Spleen (tissue), 11 donors: ENCODE measurements around the gene NIPAL3. TPM values are rescaled to one million over a fixed set of nuclear protein-coding genes. Genes with fewer than 3 reads are reported as not detected.

Experiments used
- DNase-seq: peaks from one replicate; pipeline ENCODE4 v3.0.0-alpha.2; 2020
- H3K27ac ChIP-seq, 8 donors: fragments of 200-600 bp; sonication (generic) in 7 of 8; 1 replicate in 4 of 8; 2 replicates in 4 of 8; pipeline versions ENCODE4 v1.5.0 to v1.8.0; 2016 to 2021; ENCODE audit warnings: inconsistent platforms in 4 of 8, mild to moderate bottlenecking in 4 of 8, moderate library complexity in 1 of 8
- H3K27me3 ChIP-seq, 7 donors: fragments of 200-600 bp; sonication (generic) in 6 of 7; replicated peaks in 1 of 7; 1 replicate in 4 of 7; 2 replicates in 3 of 7; pipeline versions ENCODE4 v1.5.0 to v1.8.0; 2016 to 2021; ENCODE audit warnings: inconsistent platforms in 3 of 7, mild to moderate bottlenecking in 1 of 7
- H3K36me3 ChIP-seq, 6 donors: fragments of 200-600 bp; sonication (generic) in 5 of 6; 1 replicate in 4 of 6; 2 replicates in 2 of 6; pipeline versions ENCODE4 v1.5.0 to v1.8.0; 2016 to 2021; ENCODE audit warnings: inconsistent platforms in 2 of 6
- H3K4me1 ChIP-seq, 6 donors: fragments of 200-600 bp; sonication (generic) in 5 of 6; 1 replicate in 3 of 6; 2 replicates in 3 of 6; pipeline versions ENCODE4 v1.5.0 to v1.8.0; 2016 to 2021; ENCODE audit warnings: inconsistent platforms in 3 of 6
- H3K4me3 ChIP-seq, 8 donors: fragments of 200-600 bp; sonication (generic) in 7 of 8; 1 replicate in 4 of 8; 2 replicates in 4 of 8; pipeline versions ENCODE4 v1.5.0 to v1.8.0; 2016 to 2021; ENCODE audit warnings: inconsistent platforms in 4 of 8, mild to moderate bottlenecking in 4 of 8, moderate library complexity in 2 of 8
- H3K9me3 ChIP-seq, 8 donors: fragments of 200-600 bp; sonication (generic) in 7 of 8; 1 replicate in 4 of 8; 2 replicates in 4 of 8; pipeline versions ENCODE4 v1.5.0 to v1.8.0; 2016 to 2021; ENCODE audit warnings: inconsistent platforms in 4 of 8
- CTCF ChIP-seq, 11 experiments: fragments of 200-600 bp in 7 of 11; fragments of 450-650 bp in 4 of 11; sonication (generic) in 4 of 11; IDR thresholded peaks in 8 of 11; conservative IDR thresholded peaks in 3 of 11; 1 replicate in 7 of 11; 2 replicates in 4 of 11; pipeline versions ENCODE4 v1.4.0 to v1.8.0; 2016 to 2021; ENCODE audit warnings: antibody characterized with exemption in 11 of 11, inconsistent platforms in 4 of 11, mild to moderate bottlenecking in 1 of 11
- POLR2A ChIP-seq, 3 donors: fragments of 450-650 bp; IDR thresholded peaks; one replicate each; pipeline ENCODE4 v1.5.1; 2017; ENCODE audit warnings: antibody characterized with exemption in 3 of 3, mild to moderate bottlenecking in 1 of 3
- POLR2AphosphoS5 ChIP-seq, 3 donors: sonication (generic); formaldehyde crosslinking; IDR thresholded peaks; one replicate each; pipeline ENCODE4 v1.5.1; 2017; ENCODE audit warnings: antibody characterized with exemption in 3 of 3
- WGBS, 5 donors: extraction: QIAGEN DNeasy Blood & Tissue Kit in 3 of 5; methylation state at CpG; one replicate each; pipeline versions ENCODE4 v1.1.5 to v1.1.7; 2013 to 2018; 5-methylcytosine and 5-hydroxymethylcytosine counted together
- intact Hi-C: fragments of 100-400 bp; cut with DNase I; formaldehyde crosslinking; loops from one replicate; pipeline ENCODE4 v1.15.0; 2023; ENCODE audit warnings: low total_unique reads
- polyA plus RNA-seq, 3 donors: library from polyadenylated mRNA; stranded (reverse); fragments of 200-250 nt; gene quantifications; one replicate each; pipeline ENCODE4 v1.2.1, GENCODE V29; 2013
- total RNA-seq, 7 donors: library from RNA; depleted of rRNA in 3 of 7; stranded (reverse); fragments of >200 nt in 3 of 7; fragmentation: NEBNext Ultra II Directional in 4 of 7; extraction: Animal tissue kit (Norgen Biotek cat#: 25700) in 4 of 7; gene quantifications; one replicate each; pipeline versions ENCODE4 v1.1.0 to v1.2.1, GENCODE V29; 2016 to 2021
- donor health status: healthy with polysubstance abuse.
- donor health status: DM: no; HTN: no; CAD: no; lungs with moderate emphysema.
- donor health status: DM: no; HTN: no; CAD: no.
- donor health status: Bipolar disorder and iron deficiency.
- donor health status: healthy.
- donor health status: DM: no; HTN: no; CAD: no.
- donor health status: DM: yes; HTN: yes; CAD: no.

NIPAL3 gene
- total and polyA plus RNA-seq, 10 donors, result 5.3 to 49.2 (median 24.7) TPM

- Histone ChIP-seq H3K9me3 (no peaks in the 10 kb centered on the region), H3K36me3 (no peaks in the 10 kb centered on the region), H3K27me3 (peaks cover 0 to 43% (median 0%) of the 10 kb centered on the region in 7 donors), H3K27ac (no peak overlapping the region), H3K4me1 (peaks cover 12 to 26% (median 22%) of the 10 kb centered on the region in 6 donors), H3K4me3 (no peak overlapping the region)
- DNase-seq, result no peak
- intact Hi-C loops, result no loop called here
- TF ChIP-seq POLR2A (IDR thresholded peaks at IDR 0.05) (no peak), CTCF (IDR thresholded peaks at IDR 0.05 in 8 of 11, conservative IDR thresholded peaks at IDR 0.05 in 3 of 11) (no peak), POLR2AphosphoS5 (IDR thresholded peaks at IDR 0.05) (no peak)
- 65 to 88% (median 71%) methylated on average over 12 of the region's 12 CpGs for WGBS, 5 donors
Measured at GRCh38 chr1:24498589-24498988, 83.0 kb downstream of the NIPAL3 start.

GRCh38 chr1:24500448-24501048 lies 84.9 kb downstream of the NIPAL3 start:
- H3K36me3 ChIP-seq, result no peaks in the 10 kb centered on the region
- peaks cover 12 to 46% (median 30%) of the 10 kb centered on the region in 6 donors for H3K4me1 ChIP-seq
- DNase-seq, result no peak
- TF ChIP-seq CTCF (IDR thresholded peaks at IDR 0.05 in 8 of 11, conservative IDR thresholded peaks at IDR 0.05 in 3 of 11) (no peak), POLR2A (IDR thresholded peaks at IDR 0.05) (no peak), POLR2AphosphoS5 (IDR thresholded peaks at IDR 0.05) (no peak)
- H3K9me3 ChIP-seq, result no peaks in the 10 kb centered on the region
- H3K27me3 ChIP-seq, result peaks cover 0 to 52% (median 0%) of the 10 kb centered on the region in 7 donors
- H3K27ac ChIP-seq, result peak overlapping the region in 4 of 8 donors; percentile 34 to 94 (median 90)
- intact Hi-C loops, result no loop called here
- 84 to 93% (median 89%) methylated on average over 5 of the region's 5 CpGs for WGBS, 5 donors
- no peak overlapping the region for H3K4me3 ChIP-seq

GRCh38 chr1:24501371-24502064 lies 85.9 kb downstream of the NIPAL3 start:
- 43 to 48% (median 47%) methylated on average over 16 of the region's 16 CpGs for WGBS, 5 donors
- Histone ChIP-seq H3K4me3 (peak overlapping the region; percentile 57 to 87 (median 64)), H3K27me3 (peaks cover 0 to 48% (median 0%) of the 10 kb centered on the region in 7 donors), H3K36me3 (no peaks in the 10 kb centered on the region), H3K9me3 (no peaks in the 10 kb centered on the region), H3K27ac (peak overlapping the region; percentile 77 to 95 (median 89)), H3K4me1 (peaks cover 18 to 55% (median 33%) of the 10 kb centered on the region in 6 donors)
- peak; percentile 85 for DNase-seq
- intact Hi-C loops, result no loop called here
- no peak for TF ChIP-seq POLR2AphosphoS5 (IDR thresholded peaks at IDR 0.05)
- no peak for TF ChIP-seq CTCF (IDR thresholded peaks at IDR 0.05 in 8 of 11, conservative IDR thresholded peaks at IDR 0.05 in 3 of 11)
- no peak for TF ChIP-seq POLR2A (IDR thresholded peaks at IDR 0.05)

- Histone ChIP-seq H3K27ac (peak overlapping the region; percentile 77 to 95 (median 89)), H3K4me3 (peak overlapping the region; percentile 57 to 87 (median 64)), H3K36me3 (no peaks in the 10 kb centered on the region), H3K9me3 (no peaks in the 10 kb centered on the region), H3K4me1 (peaks cover 18 to 60% (median 34%) of the 10 kb centered on the region in 6 donors), H3K27me3 (peaks cover 0 to 48% (median 0%) of the 10 kb centered on the region in 7 donors)
- DNase-seq, result peak; percentile 94
- intact Hi-C loops, result no loop called here
- TF ChIP-seq CTCF (IDR thresholded peaks at IDR 0.05 in 8 of 11, conservative IDR thresholded peaks at IDR 0.05 in 3 of 11) (no peak), POLR2AphosphoS5 (IDR thresholded peaks at IDR 0.05) (peak; percentile 65 to 79 (median 73))
- 0 to 2% (median 1%) methylated on average over 34 to 39 of the region's 39 CpGs for WGBS, 5 donors
Measured at GRCh38 chr1:24502065-24502708, 86.6 kb downstream of the NIPAL3 start.
